Stimulated activated CD8-positive, alpha-beta memory T cell treated with anti-CD3 and anti-CD28 coated beads, Interleukin-12 subunit alpha, Interleukin-12 subunit beta, amount 100 ng/mL, for 1 hour (primary cell): Measurements from ENCODE around the gene MDM1.

ENCODE experiments used
- DNase-seq: peaks from one replicate; pipeline ENCODE4 v3.0.0-alpha.2; 2020; ENCODE audit warnings: low read depth

The MDM1 gene

DNA sequence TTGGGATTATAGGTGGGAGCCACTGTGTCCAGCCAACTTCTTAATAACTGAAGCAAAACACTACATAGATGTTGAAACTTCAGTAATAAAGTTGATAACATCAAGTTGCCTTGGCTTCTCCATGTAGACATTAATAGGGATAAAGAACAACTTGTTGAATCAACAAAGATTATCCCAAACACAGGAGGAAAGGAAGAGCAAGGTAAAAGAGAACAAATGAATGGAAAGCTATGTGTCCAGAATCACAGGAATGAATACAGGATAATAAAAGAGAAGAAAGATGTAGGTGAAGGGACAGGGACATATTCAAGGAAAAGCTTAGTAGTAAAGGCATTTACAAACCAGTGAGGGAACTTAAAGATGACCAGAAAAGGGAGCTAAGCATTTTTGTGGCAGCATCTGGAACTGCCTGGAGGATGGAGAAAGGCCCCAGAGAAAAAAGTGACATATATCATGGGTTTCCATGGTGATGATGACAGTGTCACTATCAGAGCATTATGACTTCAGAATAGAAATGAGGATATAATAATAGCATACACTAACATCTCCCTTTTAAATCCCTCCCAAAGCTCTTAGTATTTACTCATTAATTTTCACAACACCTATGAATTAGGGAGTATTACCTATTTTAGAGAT lies 24.0 kb upstream of the MDM1 start:
- no peak for DNase-seq

DNA sequence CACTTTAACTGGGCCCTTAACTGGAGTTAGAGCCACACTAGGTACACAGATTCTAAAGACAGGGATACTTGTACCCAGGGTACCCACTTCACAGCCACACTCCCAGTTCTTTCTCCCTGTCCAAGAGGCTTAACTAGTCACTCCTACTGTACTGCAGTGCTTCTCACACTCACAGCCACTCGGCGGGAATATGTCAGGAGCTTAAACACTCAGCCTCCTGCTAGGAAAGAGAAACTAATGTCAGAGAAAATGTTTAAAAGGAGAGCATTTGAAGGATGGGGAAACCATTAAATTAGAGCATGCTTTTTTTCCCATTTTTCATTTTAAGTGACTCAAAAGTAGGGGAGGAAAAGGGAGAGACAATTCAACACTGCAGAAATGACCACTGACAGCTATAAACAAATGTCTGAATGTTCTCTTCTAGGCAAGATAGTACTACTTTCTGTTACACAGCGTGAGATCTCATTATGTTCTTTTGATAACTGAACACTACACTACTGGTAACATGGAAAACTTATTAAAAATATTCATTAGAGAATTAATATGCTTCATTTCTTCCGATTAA lies 22.9 kb upstream of the MDM1 start:
- DNase-seq: no peak

DNA sequence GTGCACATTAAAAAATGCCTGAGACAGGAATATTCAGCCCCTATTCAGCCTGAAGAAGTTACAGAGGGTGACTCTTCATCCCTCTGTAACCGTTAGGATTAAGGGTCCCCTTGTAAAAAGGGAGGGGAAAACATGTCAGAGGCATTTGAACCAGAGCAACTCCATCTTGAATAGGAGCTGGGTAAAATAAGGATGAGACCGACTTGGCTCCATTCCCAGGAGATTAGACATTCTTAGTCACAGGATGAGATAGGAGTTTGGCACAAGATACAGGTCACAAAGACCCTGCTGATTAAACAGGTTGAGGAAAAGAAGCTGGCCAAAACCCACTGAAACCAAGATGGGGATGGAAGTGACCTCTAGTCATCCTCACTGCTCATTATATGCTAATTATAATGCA lies 19.9 kb upstream of the MDM1 start:
- DNase-seq: no peak

DNA sequence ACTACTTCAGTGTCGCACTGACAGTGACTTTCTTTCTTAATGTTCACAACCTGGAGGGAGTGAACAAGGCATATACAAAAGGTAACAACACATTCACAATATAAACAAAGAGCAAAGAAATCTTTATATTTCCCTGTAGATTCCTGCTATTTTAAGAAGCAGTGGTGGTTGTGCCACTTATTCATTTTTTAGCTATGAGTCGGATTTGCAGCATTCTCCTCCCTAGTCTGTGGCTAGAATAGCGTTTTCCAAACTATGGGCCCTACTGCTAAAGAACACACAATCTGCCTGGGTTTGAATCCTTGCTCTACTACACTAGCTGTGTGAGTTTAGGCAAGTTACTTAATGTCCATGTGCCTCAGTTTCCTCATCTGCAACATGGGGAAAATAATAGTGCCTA lies 18.6 kb upstream of the MDM1 start:
- no peak for DNase-seq

DNA sequence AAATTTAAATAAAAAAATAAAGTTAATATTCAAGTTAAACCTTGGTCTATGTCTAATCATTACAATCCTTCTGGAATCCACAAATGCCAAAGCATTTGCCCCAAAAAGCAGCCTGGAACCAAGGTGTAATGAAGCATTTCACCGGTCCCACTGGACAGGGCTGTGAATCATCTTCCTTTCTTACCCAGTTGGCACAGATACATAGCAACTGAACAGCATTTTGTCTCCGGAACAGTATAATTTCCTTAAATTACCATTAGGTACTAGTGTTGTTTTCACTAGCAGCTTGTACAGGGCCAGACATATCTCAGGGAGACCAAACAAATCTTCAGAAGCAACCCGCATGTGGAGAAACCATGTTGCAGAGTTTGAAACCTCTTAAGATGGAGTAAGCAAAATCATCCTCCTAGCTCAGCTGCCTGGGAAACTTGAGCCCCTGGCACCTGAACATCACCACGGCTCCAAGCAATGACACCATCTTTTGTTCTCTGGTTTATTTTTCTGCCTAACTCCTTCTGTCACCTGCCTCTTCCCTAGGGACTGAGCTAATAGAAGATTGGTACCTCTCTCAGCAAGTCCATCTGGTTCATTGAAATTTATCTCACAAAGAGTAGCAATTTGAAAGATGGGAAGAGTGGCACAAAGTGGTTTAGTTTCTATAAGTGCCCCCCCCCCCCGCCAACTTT lies 17.9 kb upstream of the MDM1 start:
- no peak for DNase-seq

DNA sequence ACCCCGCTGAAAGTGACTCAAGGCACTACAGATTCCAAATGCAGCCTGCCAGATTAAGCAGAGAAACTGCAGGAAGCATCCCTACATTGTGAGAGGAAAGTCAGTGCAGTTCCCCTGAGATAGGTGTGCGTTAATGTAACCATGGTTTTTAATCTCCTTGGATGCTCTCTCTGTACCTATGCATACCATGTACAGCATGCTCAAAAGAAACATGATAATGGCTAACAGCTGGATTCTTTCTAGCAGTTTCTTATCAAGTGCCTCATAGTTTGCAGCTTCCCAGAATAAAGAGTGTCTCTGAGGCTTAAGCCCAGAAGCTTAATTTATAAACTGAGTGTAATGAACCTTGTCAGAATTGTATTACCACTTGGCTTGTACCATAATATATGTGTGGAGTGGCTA lies 17.1 kb upstream of the MDM1 start:
- no peak for DNase-seq

DNA sequence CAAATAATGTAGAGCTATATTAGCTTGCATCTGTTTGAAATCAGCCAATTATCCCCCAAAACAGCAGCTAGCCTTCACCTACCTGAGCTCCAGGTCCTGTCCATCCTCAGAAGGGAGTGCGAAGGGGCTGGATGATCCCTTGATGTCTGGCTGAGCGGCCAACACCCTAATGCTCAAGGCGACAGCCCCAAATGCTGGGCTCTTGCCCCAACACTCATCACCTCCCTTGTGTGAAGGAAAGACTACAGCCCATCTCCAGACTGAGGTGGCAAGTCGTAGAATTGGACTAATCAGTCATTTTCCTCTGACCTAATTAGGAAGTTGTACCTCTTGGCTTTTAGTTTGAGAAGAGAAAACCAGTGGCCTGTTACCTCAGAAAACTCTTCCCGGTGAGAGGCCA lies 16.3 kb upstream of the MDM1 start:
- no peak for DNase-seq

DNA sequence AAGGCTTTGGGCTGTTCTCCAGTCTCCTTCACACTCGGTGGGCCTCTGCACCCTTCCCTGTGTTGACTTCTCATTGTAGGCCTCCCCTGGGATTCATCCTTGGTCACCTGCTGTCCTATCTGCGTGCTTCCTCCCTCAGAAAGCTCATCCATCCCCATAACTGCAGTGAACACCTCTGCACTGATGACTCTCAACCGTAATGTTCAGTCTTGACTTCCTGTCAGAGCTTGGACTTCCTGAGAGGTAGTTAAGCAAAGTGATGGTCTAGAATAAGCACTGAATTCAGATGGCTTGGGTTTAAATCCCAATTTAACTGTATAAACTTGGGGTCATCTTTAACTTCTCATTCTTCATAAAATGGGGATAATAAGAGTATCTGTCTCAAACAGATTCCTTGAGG lies 13.6 kb upstream of the MDM1 start:
- DNase-seq: no peak

DNA sequence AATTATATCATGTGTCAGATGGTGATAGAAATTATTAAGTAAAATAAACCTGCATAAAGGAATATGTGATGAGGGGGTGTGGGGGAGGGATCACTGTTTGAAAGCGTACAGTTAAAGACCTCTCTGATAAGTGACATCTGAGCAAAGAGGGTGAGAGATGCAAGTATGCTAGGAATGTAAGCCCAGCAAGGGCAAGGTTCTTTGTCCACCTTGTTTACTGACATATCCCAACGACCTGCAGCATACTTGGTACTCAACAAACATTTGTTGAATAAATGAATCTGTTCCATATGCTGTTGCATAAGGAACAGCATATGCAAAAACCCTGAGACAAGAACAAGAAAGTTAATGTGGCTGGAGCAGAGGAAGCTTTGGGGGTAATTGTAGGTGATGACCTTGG lies 12.0 kb upstream of the MDM1 start:
- DNase-seq: no peak

DNA sequence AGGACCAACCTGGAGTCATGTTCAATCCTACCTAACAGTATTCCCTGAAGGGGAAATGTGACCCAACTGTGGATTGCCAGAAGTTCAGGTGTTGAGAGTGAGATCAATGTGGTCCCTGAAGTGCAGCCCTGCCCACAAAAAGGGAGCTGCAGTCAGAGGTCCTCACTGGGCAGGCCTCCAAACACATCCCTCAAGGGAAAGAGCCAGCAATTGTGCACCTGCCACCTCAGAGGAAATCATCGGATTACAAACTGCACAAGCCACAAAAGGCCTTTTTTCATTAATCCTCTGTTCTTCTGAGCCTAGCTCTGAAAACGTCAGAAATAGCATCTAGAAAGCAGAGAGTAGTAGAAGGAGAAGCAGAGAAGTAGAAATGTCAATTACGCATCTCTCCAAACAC lies 10.8 kb upstream of the MDM1 start:
- no peak for DNase-seq

DNA sequence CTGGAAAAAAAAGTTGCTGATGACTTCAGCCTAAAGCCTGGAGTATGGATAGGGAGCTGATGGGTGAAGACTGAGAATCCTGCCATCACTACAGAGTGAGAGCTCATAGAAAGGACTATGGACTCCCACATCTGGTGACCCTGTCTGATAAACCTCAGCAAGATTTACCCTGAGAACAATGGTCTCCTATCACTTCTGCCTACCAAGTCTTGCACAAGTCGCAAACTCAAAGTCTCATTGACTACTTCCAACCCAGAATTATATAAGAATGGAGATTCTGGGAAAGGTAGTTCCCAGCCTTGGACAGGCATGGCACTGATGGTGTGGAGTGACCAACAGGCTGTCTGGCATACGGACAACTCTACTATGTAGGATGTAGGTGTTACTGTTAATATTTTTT lies 9.7 kb upstream of the MDM1 start:
- DNase-seq: no peak

DNA sequence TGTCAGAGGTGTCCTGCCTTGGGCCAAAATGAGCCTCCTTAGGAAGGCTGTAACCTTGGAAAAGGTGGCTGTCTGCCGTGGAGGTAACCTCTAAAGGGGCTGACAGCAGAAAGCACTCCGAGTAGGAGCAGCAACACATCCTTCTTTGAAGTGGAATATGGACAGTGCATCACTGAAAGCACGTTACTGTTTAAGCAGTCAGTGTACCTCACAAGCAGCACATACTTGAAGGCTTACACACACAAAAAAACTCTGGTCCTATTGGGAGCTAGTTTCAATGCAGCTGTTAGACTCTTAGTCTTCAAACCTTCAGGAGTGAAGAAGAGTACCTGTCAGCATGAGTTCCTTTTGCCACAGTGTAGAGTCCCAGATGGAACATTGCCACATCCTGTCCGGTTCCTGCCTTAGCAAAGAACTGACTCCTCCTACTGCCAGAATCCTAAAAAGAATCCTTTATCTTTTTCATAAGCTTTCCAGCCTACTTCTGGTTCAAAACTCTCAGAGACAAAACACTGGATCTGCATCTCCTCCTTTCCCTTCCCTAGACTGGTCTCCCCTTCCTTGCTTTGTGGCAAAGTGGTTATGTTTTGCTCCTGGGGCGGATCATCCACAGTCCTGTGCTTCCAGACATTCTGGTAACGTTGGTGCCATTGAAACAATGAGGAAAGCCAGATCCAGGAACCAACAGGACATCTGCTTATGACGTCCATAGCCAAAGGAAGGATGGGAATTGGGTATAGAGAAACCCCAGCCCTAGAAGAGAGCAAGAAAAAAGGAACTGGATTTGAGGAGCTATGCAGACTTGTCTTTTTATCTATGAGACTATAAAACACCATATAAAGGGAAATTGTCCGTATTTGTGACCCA lies 8.5 kb upstream of the MDM1 start:
- no peak for DNase-seq

DNA sequence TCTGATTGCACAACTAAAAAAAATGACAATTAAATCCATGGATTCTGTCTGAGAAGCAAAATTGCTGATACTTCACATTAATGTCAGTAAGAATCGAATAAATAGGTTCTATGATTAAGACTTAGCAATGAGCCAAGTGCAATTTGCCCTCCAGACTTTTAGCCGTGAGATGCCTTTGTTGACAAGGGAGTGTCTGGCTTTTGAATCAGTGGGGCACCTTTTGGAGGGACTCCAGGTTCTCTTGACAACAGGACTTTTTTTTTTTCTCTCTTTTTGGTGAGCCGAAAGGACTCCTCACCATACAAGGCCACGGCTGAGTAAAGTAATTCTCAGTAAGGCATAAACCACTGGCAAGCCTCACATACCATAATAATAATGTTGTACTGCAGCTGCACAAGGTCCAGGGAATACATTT lies 4.7 kb upstream of the MDM1 start:
- DNase-seq: no peak

DNA sequence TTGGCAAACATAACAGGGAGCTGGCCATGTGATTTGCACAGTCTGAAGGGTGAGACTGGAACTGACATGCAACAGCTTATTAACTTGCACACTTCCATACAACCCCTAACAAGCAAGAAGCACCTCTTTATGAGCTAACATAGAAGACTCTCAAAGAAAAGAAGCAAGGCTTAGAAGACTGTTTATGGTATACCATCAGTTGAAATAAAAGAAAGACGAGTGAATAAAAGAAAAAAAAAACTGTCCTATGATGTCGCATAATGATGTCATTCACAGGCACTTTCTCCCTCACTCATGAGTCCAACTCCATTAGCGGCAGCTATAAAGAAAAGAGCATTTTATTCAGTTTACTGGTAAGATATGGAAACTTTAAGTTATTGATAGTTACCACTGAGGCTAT lies 3.3 kb upstream of the MDM1 start:
- no peak for DNase-seq

DNA sequence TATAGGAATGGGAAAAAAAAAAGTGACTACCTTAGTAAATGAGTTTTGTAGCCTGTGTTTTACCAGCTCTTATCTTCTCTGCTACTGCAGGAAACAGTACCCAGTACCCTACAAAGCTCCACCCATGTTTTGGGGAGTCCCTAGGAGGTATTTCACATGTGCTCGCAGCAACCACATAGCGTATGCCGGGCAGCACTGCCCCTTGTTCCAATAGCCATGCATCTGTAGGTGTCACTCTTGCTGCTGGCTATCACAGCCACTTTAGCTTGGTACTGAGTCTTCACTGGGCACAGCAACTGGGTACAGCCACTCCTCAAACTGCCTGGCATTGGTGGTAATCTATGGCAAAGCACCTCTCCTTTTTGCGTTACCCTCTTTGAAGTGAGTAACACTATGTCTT lies 2.0 kb upstream of the MDM1 start:
- no peak for DNase-seq

DNA sequence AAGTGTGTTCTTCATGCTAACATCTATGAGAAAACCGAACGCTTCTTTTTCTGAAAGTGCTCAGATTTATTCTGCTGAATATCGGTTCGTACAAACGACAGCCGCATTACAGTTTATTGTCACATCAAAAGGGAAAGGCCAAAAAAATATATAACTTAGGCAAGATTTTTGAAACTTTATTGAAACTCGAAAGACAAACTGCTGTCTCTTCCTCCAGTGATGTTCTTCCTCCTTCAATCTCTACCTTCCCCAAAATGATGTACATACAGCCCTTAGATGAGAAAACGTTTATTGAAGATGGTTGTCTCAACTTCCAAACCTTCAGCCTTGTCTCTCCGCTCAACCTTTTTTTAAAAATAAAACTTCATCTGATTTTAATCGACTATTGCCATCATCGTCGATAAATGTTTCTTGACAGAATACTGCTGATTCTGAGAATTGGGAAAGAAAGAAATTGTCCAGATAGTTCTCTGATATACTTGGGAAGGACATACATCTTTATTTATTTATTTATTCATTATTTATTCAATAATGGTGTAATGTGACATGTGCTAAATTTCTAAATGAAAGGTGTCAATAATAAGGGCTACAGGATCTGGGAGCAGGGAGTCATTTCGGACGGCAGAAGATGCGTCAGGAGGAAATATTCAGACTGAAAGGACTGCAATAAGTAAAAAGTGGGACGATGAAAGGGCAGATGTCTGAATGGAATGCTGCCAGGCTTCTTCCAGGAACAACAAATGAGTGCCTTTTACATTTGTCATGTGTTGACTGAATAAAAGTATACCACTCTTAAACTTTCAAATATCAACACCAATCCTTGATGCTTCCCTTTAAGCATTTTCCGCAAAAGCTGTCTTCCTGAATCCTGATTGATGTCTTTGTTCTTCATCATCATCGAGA lies 817 bp upstream of the MDM1 start:
- no peak for DNase-seq

DNA sequence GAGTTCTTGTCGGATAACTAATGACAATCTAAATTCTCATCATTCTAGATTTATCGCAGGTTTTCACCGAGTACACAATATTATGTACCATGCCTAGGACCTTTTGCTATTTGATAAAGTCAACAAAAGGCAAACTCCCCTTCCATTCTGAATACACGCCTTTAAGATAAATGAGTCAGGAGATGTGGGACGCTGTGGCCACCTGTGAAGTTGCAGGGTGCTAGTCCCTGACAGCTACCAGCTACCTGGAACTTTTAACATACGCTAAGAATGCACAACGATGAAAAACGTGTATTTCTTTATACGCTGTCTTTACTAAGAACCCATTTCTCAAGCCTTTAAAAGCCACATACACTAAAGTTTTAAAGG lies 678 bp downstream of the MDM1 start:
- no peak for DNase-seq

DNA sequence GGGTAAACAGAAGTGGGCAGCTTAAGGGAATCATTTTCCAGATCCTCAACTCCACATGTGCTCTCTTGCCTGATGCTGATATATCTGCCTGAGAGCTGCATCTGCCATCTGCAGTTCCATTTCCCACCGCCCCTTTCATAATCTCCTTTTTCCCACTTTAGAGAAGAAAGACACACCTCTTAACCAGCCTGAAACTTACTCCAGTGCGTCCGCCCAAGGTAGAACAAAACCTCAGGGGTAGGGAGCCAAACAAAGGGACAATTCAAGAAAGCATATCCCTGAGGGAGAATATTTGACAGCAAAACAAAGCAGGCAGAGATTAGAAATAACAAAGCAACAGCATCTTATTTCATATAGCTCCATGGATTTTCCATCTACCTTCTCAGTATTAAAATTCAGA lies 4.3 kb downstream of the MDM1 start:
- DNase-seq: no peak

DNA sequence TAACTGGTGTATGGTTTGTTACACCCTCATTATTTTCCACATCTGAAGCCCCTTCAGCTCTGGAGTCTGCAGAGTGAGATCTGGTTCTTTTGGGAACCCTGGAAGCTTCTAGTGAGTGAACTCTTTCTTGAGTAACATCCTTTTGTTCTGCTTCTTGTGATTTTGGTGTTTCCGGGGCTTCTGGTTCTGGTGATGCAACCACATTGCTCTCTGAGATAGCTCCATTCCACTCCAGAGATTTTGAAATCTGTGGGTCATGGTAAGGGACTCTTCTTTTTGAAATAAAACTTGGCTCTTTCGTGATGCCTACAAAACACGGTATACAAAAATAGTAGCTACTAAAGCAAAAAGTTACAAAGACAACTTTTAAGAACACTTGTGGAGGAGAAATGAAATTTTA lies 5.4 kb downstream of the MDM1 start:
- no peak for DNase-seq

DNA sequence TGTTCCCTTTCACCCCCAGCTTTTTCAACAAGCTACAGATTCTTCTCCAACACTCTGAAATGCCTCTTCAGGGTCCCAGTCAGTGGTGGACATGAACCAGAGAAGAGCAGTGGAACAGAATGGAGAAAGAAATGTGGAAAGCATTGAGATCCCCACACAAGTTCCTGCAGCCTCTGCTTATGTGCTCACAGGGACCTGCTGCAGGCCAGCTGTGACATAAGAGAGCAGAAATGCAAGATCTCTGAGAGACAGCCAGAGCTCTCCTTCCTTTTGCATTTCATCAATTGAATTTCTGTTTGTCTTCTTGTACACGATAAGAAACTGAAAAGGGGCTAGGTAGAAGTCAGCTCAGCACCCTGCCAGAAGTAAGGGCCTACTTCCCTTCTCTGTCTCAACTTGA lies 6.2 kb downstream of the MDM1 start:
- no peak for DNase-seq

DNA sequence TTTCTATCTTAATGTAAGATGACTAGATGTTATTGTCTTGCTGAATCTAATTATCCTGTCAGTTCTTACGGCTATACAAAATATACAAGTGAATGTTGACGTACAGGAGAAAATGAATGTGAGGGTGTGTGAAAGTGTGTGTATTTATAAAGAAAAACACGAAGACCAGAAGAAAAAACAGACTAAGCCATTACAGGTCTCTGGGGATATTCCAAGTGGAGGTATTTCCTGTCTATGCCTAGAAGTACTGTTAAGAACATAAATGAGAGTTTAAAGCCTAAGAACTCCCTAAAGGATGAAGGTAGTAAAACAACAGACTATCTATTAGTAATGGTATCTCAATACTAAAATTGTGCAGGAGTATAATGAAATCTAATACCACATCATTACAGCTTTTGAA lies 7.6 kb downstream of the MDM1 start:
- DNase-seq: no peak

DNA sequence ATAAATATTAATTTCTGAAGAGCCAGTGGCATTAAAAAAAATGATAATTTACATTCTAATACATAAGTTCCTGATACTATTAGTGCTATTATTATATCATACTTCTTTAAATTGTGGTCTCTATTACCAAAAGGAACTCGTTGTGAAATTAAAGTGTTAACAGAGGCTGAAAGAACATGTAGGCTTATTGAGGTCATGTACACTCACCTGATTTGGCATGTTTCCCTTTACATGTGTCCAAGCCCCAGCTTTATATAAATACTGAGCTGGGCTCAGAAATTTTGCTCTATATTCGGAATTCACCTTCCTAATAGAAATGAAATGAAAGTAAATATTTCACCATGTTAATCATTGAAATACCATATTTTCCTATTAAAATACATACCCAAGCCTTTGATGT lies 11.0 kb downstream of the MDM1 start:
- no peak for DNase-seq
